HPDE6-E6E7 (cell line): ENCODE measurements around the gene LRRC25.

ENCODE experiments used
- DNase-seq: peaks from one replicate; pipeline ENCODE4 v3.0.0; 2011; ENCODE audit warnings: missing footprints; ENCODE audit errors: extremely low spot score

Gene LRRC25

GRCh38 chr19:18435842-18436670 lies 38.6 kb upstream of the LRRC25 start:
- DNase-seq = no peak

GRCh38 chr19:18435178-18435841 lies 37.9 kb upstream of the LRRC25 start:
- DNase-seq = no peak

- DNase-seq = no peak
These were observed 37.2 kb upstream of the LRRC25 start for GRCh38 chr19:18434411-18435175.

- DNase-seq = no peak
These were observed 36.4 kb upstream of the LRRC25 start for GRCh38 chr19:18433735-18434398.

GRCh38 chr19:18433015-18433691 lies 35.7 kb upstream of the LRRC25 start:
- DNase-seq = no peak

- DNase-seq = no peak
These were observed 35.0 kb upstream of the LRRC25 start for GRCh38 chr19:18432275-18433014.

- DNase-seq = no peak
These were observed 34.2 kb upstream of the LRRC25 start for GRCh38 chr19:18431351-18432197.

- no peak for DNase-seq
These were observed 33.2 kb upstream of the LRRC25 start for GRCh38 chr19:18430417-18431144.

- DNase-seq = no peak
These were observed 32.4 kb upstream of the LRRC25 start for GRCh38 chr19:18429717-18430416.

- no peak for DNase-seq
These were observed 31.6 kb upstream of the LRRC25 start for GRCh38 chr19:18428787-18429674.

- no peak for DNase-seq
These were observed 30.9 kb upstream of the LRRC25 start for GRCh38 chr19:18428173-18428786.

GRCh38 chr19:18427743-18428113 lies 30.3 kb upstream of the LRRC25 start:
- DNase-seq = no peak

- DNase-seq = no peak
These were observed 29.8 kb upstream of the LRRC25 start for GRCh38 chr19:18427080-18427742.

- no peak for DNase-seq
These were observed 29.0 kb upstream of the LRRC25 start for GRCh38 chr19:18426416-18426767.

- no peak for DNase-seq
These were observed 28.3 kb upstream of the LRRC25 start for GRCh38 chr19:18425515-18426415.
